Stimulated activated CD4-positive, alpha-beta T cell treated with anti-CD3 and anti-CD28 coated beads, TNF-alpha, amount 100 ng/mL, for 4 hours (primary cell): ENCODE results near the gene SP3.

Source experiments
- DNase-seq, 3 experiments: peaks; one replicate each; pipeline ENCODE4 v3.0.0-alpha.2; 2020; ENCODE audit warnings: low read depth in 3 of 3

Gene SP3

GRCh38 chr2:173965372-173966025, at the start of gene SP3:
TSS of gene SP3 (minus strand) at chr2:173965373. CDS start at chr2:173965171, 202 bp downstream.
- DNase-seq, result peak; percentile 86 to 92 (median 89)

DNA sequence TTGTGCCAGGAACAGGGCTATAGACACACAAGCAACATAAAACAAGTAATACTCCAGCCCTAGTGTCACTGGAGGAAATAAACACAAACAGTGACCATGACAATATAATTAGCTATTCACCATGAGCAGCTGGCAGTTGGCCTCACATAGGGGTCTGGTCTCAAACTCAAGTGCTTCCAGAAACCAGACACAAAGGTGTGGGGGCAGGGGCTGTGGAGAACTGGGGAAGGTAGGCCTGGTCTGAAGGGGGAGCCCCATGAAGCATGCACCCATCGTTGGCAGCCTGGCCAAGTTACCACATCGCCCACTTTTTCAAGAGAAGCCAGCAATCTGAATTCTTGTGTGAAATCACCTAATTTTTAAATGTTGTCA, 49.5 kb upstream of the SP3 start:
- DNase-seq, result no peak

- no peak for DNase-seq
These were observed 49.0 kb upstream of the SP3 start for GRCh38 chr2:174014011-174014698.

DNA sequence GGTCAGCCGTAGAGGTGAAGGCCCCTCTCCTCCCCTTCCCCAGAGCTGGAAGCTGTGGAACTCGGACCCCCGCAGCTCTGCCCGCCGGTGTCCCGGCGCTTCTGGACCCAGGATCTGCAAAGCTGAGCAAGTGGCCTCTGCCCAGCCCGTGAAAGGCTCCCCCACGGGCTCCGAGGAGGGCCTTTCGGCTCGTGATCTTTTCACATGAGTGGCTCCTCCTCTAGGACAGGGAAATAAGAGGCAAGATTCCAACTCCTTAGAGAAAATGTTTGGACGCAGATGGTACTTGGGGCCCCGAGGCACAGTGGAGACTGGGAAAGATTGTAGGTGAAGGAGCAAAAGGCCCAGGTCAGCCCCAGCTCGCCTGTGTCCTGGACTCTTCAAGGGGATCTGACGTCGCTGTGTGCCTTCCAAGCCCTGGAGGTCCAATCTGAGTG, 48.2 kb upstream of the SP3 start:
- DNase-seq, result no peak

DNA sequence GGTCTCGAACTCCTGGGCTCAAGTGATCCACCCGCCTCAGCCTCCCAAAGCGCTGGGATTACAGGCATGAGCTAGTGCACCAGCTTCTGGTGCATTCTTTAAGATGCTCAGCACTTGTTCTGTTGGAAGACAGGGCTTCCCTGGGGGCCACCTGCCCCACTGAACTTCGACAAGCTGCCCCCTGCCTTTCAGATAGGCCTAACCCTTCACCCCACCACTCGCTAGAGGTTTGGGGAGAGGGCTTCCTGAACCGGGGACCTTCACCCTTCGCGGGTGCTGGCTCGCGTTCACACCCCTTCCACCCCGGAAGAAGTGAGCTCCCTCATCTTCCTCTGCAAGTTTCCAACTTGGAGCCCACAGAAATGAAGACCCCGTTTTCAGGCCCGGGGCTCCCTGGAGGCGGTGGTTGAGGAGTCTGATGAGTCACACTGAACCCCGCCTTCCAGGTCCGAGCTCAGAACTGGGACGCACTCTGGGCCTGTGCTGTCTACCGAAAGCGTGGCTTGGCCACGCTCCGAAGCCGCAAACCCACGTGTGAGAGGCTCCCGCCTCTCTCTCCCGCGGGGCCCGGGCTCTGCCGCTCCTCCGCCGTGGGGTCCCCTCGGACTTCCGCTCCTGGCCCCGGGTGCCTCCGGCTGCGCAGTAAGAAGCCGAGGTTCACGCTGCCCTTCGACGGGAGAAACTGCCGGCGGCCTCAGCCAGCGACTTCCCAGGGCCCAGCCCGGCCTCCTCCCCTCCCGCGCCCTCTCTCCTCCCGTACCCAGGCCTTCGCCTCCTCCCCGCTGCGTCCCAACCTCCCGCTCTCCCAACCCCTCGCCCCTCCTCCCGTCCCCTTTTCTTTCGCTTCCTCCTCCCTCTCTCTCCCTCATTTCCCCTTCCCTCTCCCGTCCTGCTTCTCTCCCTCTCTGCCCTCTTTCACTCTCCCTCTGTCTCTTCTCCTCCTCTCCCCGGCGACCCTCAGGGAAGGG, 47.5 kb upstream of the SP3 start:
- peak; percentile 8 to 17 (median 8) for DNase-seq

DNA sequence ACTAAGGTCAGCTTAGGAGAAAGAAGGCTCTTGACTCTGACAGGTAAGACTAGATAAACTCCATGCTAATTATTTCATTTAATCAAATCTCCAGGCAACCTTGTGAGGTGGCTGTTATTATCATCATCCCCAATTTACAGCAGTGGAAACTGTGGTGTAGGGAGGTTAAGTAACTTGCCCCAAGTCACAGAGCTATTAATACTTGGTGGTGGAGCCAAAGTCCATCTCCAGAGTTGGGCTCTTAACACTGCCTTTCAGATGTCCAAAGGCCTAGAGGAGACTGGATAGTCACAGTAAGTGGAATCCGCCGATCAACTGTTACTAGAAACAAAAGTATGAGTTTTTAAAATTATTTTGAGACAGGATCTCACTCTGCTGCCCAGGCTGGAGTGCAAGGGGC, 46.6 kb upstream of the SP3 start:
- DNase-seq, result no peak

DNA sequence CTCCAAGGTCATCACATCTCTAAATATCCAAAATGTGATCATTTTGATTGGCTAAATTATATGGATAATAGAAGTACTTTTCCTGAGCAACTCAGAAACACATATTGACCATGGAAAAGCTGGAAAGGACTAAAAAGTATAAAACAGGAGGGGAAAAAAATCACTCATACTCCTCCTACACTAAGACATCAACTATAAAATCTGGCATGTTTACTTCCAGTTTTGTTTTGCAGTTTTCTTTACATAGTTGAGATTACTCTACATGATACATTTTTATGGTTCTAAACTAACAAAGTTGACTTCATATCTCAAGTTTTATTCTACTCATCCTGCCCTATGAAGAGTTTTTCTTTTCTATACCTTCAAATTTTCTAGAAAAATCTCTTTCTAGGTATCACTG, 46.0 kb upstream of the SP3 start:
- DNase-seq, result no peak

GRCh38 chr2:174009488-174010223, 44.5 kb upstream of the SP3 start:
- no peak for DNase-seq

DNA sequence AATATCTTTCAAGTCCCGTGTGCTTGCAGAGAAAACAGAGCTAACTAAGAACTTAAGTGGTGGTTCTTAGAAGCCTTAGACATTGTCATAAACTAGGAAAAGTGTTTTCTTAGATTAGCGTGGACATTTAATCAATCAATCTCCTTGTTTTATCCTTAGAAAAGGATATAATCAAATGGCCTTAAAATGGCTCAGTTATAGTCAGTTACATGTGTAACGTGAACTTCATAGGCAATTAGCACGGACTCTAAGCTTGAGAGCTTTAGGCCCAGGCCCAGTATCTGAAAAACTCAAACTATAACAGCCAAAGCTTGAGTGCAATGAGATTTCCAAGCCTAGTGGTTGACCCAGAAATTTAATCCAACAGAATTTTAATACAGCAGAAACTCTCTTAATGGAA, 43.5 kb upstream of the SP3 start:
- no peak for DNase-seq

DNA sequence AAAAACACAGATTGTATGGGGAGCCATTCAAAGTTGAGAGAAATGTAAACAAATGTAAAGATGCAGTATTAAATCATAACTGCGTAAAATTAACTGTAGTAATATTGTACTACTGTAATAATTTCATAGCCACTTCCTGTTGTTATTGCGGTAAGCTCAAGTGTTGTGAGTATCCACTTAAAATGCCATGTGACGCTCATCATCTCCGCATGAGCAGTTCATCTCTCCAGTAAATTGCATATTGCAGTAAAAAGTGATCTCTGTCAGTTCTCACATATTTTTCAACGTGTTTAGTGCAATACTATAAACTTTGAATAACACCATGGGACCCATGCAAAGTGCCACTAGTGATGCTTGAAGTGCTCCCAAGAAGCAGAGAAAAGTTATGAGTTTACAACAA, 41.8 kb upstream of the SP3 start:
- no peak for DNase-seq

- DNase-seq, result no peak
These were observed 40.7 kb upstream of the SP3 start for GRCh38 chr2:174005801-174006419.

- no peak for DNase-seq
These were observed 39.9 kb upstream of the SP3 start for GRCh38 chr2:174004905-174005605.

DNA sequence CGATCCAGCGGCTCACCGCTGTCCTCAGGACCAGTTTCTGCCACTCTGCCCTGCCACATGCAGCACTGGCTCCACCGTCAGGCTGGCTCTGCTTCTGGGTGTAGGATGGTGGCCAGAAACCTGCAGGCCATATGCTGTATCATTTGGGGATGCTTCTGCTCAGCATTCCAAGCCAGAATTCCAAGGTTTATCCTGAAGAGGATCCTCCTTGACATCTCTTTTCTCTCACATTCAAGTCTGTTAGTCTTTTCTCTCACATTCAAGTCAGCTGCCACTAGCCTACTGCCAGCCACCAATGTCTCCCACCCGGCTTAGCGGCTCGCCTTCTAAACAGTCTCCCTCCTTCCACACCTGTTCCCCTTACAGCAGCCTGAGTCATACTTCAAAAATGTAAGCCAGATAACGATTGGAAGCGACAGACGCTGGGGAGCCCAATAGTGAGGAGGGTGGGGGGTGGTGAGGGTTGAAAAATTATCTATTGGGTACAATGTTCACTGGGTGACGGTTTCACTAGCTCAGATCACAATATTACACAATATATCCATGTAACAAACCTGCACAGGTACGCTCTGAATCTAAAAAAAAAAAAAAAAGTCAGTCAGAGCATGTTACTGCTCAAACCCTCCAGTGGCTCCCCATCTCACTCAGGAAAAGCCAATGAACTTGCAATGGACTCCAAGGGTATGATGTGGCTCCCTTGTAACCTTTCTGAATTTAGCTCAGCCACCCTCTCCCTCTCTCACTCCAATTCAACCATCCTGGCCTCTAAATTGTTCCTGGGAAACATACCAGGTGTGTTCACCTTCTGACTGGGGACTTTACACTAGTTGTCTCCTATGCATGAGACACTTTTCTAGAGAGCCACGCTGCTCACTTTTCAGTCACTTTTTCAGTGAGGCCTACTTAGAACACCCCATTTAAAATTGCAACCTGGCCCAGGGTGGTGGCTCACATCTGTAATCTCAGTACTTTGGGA, 38.8 kb upstream of the SP3 start:
- no peak for DNase-seq

DNA sequence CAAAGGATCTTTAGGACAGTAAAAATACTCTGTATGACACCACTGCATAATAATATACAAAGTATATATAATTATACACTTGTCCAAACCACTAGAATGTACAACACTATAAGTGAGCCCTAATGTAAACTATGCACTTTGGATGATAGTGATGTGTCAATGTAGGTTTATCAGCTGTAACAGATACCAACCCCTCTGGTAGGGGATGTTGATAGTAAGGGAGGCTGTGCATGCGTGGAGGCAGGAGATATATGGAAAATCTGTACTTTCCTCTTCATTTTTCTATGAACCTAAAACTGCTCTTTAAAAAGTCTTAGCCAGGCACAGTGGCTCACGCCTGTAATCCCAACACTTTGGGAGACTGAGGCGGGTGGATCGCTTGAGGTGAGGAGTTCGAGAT, 37.5 kb upstream of the SP3 start:
- no peak for DNase-seq

GRCh38 chr2:174001107-174001506, 35.9 kb upstream of the SP3 start:
- no peak for DNase-seq

DNA sequence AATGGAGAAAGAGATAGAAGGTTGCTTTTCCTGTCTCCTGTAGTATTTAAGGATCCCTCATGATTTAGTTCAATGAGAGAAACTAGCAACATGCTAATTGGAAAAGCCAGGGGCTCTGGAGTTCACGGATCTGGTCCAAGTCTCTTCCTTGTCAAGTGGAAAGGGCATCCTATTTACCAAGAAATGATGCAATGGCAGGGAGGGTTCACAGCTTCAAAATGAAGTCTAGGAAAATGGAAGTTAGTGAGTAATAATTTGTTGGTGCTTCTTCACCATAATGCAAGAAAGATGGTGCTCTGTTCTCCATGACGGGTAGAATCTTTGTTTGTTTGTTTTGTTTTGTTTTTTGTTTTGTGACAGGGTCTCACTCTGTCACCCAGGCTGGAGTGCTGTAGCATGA, 34.6 kb upstream of the SP3 start:
- DNase-seq, result no peak

- DNase-seq, result no peak
These were observed 34.1 kb upstream of the SP3 start for GRCh38 chr2:173999272-173999671.

GRCh38 chr2:173998386-173998785, 33.2 kb upstream of the SP3 start:
- DNase-seq, result no peak

DNA sequence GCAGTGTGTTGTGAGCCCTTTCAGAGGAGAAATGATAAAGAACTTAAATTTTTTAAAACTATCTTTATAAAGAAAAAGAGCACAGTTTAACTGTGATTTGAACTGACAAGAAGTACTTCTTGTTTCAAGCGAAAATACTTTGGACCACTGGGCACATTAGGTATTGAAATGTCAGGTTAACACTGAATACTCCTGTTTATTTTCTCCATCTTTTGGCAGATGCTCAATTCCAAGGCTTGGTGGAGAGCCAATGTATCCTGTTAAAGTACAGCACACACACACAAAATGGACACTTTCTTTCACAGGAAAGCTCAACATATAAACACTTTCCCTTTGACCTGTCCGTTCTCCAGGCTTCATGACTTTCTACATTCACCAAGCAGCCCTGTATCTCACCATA, 32.6 kb upstream of the SP3 start:
- no peak for DNase-seq

DNA sequence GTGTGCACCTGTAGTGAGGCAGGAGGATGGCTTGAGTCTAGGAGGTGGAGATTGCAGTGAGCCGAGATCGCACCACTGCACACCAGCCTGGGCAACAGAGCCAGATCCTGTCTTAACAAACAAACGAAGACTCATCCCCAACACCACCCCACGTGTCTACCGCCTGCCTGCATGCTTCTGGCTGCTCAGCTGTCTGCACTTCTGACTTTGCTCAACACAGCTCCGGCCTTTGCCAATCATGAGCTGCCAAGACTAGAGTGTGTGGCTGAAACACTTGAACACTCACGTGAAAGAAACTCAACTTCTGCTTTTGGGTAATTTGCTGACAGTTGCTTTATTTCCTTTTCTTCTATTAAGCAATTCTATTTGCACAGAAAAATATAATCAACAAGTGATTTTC, 32.1 kb upstream of the SP3 start:
- no peak for DNase-seq
